Mucosa of rectum (tissue), 2 donors: ENCODE measurements around the gene AATF.

Experiments
- H3K27ac ChIP-seq, 2 donors: one replicate each; pipeline ENCODE4 v1.7.0; 2013; ENCODE audit warnings: inconsistent platforms in 2 of 2, low read depth in 2 of 2, low read length in 2 of 2
- H3K27me3 ChIP-seq, 2 donors: one replicate each; pipeline ENCODE4 v1.7.0; 2013; ENCODE audit warnings: low read length in 2 of 2; ENCODE audit not compliant: control insufficient read depth in 2 of 2, insufficient read depth in 2 of 2
- H3K36me3 ChIP-seq, 2 donors: one replicate each; pipeline ENCODE4 v1.7.0; 2013; ENCODE audit warnings: low read length in 2 of 2; ENCODE audit not compliant: control insufficient read depth in 2 of 2, insufficient read depth in 2 of 2
- H3K4me1 ChIP-seq, 2 donors: one replicate each; pipeline ENCODE4 v1.7.0; 2013; ENCODE audit warnings: low read length in 2 of 2, mild to moderate bottlenecking in 1 of 2; ENCODE audit not compliant: control insufficient read depth in 2 of 2, insufficient read depth in 2 of 2
- H3K4me3 ChIP-seq, 2 donors: one replicate each; pipeline ENCODE4 v1.7.0; 2013; ENCODE audit warnings: low read length in 2 of 2
- H3K9ac ChIP-seq, 2 donors: one replicate each; pipeline ENCODE4 v1.7.0; 2013; ENCODE audit warnings: low read length in 2 of 2, low read depth in 1 of 2, mild to moderate bottlenecking in 1 of 2
- H3K9me3 ChIP-seq, 2 donors: one replicate each; pipeline ENCODE4 v1.7.0; 2013; ENCODE audit warnings: low read length in 2 of 2; ENCODE audit not compliant: control insufficient read depth in 2 of 2
- donor health status: healthy.
- donor health status: Normal muscosa, but diverticular disease.

Gene AATF

GRCh38 chr17:36931096-36931696 is 17.6 kb upstream of the AATF start:
- Histone ChIP-seq H3K27ac (no peak overlapping the region), H3K4me1 (peaks cover 33 to 38% of the 10 kb centered on the region in 2 donors), H3K9ac (no peak overlapping the region), H3K4me3 (no peak overlapping the region), H3K9me3 (no peaks in the 10 kb centered on the region), H3K36me3 (no peaks in the 10 kb centered on the region), H3K27me3 (peaks cover 82 to 87% of the 10 kb centered on the region in 2 donors)

- Histone ChIP-seq H3K27me3 (peaks cover 82 to 92% of the 10 kb centered on the region in 2 donors), H3K4me1 (peaks cover 36 to 42% of the 10 kb centered on the region in 2 donors)
These were observed 16.9 kb upstream of the AATF start for GRCh38 chr17:36931697-36932382.

GRCh38 chr17:36932383-36932693 is 16.4 kb upstream of the AATF start:
- Histone ChIP-seq H3K9ac (no peak overlapping the region), H3K4me1 (peaks cover 41 to 46% of the 10 kb centered on the region in 2 donors), H3K9me3 (no peaks in the 10 kb centered on the region), H3K4me3 (peak overlapping the region in 1 of 2 donors; percentile 26), H3K27me3 (peaks cover 85 to 95% of the 10 kb centered on the region in 2 donors), H3K36me3 (no peaks in the 10 kb centered on the region), H3K27ac (no peak overlapping the region)

More at GRCh38 chr17:36931697-36932382, 16.9 kb upstream of the AATF start:
- H3K27ac ChIP-seq, result no peak overlapping the region
- no peaks in the 10 kb centered on the region for H3K9me3 ChIP-seq
- H3K36me3 ChIP-seq, result no peaks in the 10 kb centered on the region
- H3K9ac ChIP-seq, result no peak overlapping the region
- H3K4me3 ChIP-seq, result peak overlapping the region; percentile 24 to 26

GRCh38 chr17:36932694-36933511 is 15.9 kb upstream of the AATF start:
- Histone ChIP-seq H3K4me1 (peaks cover 44 to 46% of the 10 kb centered on the region in 2 donors), H3K27ac (no peak overlapping the region), H3K9ac (no peak overlapping the region), H3K27me3 (peaks cover 89 to 94% of the 10 kb centered on the region in 2 donors), H3K36me3 (no peaks in the 10 kb centered on the region), H3K4me3 (peak overlapping the region in 1 of 2 donors; percentile 37), H3K9me3 (no peaks in the 10 kb centered on the region)

GRCh38 chr17:36933512-36934143 is 15.1 kb upstream of the AATF start:
- no peaks in the 10 kb centered on the region for H3K9me3 ChIP-seq
- H3K27me3 ChIP-seq, result peaks cover 91 to 94% of the 10 kb centered on the region in 2 donors
- no peaks in the 10 kb centered on the region for H3K36me3 ChIP-seq
- no peak overlapping the region for H3K27ac ChIP-seq
- peak overlapping the region in 1 of 2 donors; percentile 38 for H3K4me3 ChIP-seq
- H3K9ac ChIP-seq, result no peak overlapping the region
- H3K4me1 ChIP-seq, result peaks cover 44 to 48% of the 10 kb centered on the region in 2 donors

- Histone ChIP-seq H3K27ac (no peak overlapping the region), H3K27me3 (peaks cover 91 to 94% of the 10 kb centered on the region in 2 donors), H3K9ac (no peak overlapping the region), H3K4me1 (peaks cover 44 to 51% of the 10 kb centered on the region in 2 donors), H3K36me3 (no peaks in the 10 kb centered on the region), H3K9me3 (no peaks in the 10 kb centered on the region), H3K4me3 (peak overlapping the region in 1 of 2 donors; percentile 38)
These were observed 14.5 kb upstream of the AATF start for GRCh38 chr17:36934144-36934691.

GRCh38 chr17:36934692-36935630 is 13.8 kb upstream of the AATF start:
- peaks cover 44 to 51% of the 10 kb centered on the region in 2 donors for H3K4me1 ChIP-seq
- no peak overlapping the region for H3K27ac ChIP-seq
- no peaks in the 10 kb centered on the region for H3K36me3 ChIP-seq
- H3K4me3 ChIP-seq, result peak overlapping the region; percentile 1
- H3K9me3 ChIP-seq, result no peaks in the 10 kb centered on the region
- H3K27me3 ChIP-seq, result peaks cover 91 to 94% of the 10 kb centered on the region in 2 donors
- H3K9ac ChIP-seq, result no peak overlapping the region

- Histone ChIP-seq H3K27ac (no peak overlapping the region), H3K9me3 (no peaks in the 10 kb centered on the region), H3K27me3 (peaks cover 90 to 93% of the 10 kb centered on the region in 2 donors), H3K4me3 (peak overlapping the region in 1 of 2 donors; percentile 13), H3K36me3 (no peaks in the 10 kb centered on the region), H3K9ac (no peak overlapping the region), H3K4me1 (peaks cover 44 to 51% of the 10 kb centered on the region in 2 donors)
These were observed 12.9 kb upstream of the AATF start for GRCh38 chr17:36935671-36936454.
